Measurements from ENCODE around the gene PUM2.

GRCh38 chr2:20203072-20203471, 147.6 kb downstream of the PUM2 start:
- TF ChIP-seq CTCF (IDR thresholded peaks at IDR 0.05): no peak
- no peak for TF ChIP-seq POLR2AphosphoS5 (IDR thresholded peaks at IDR 0.05; ENCODE audit: low read depth, low read length)
- TF ChIP-seq REST (IDR thresholded peaks at IDR 0.05; ENCODE audit: insufficient read depth in 1 of 2, low read depth in 2 of 2, low read length in 1 of 2): no peak
- TF ChIP-seq SIN3A (IDR thresholded peaks at IDR 0.05; ENCODE audit: borderline replicate concordance, insufficient read depth, low read depth, low read length): no peak
- TF ChIP-seq TCF7L2 (IDR thresholded peaks at IDR 0.05; ENCODE audit: low read depth, low read length): no peak
